GM19238 (cell line): ENCODE results near the gene TMEM95.

Experiments used
- DNase-seq: peaks from one replicate; pipeline ENCODE4 v3.0.0; 2011; ENCODE audit warnings: low spot score; ENCODE audit not compliant: insufficient read length

Gene TMEM95, protein sequence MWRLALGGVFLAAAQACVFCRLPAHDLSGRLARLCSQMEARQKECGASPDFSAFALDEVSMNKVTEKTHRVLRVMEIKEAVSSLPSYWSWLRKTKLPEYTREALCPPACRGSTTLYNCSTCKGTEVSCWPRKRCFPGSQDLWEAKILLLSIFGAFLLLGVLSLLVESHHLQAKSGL

GRCh38 chr17:7355053-7355452, at the start of gene TMEM95:
Gene TMEM95 (plus strand): TSS chr17:7355156. CDS start chr17:7355205, 49 bp downstream.
- no peak for DNase-seq

- DNase-seq: peak; percentile 97
Observed at GRCh38 chr17:7306911-7307685, 47.9 kb upstream of the TMEM95 start, which contains the start of gene EIF5A. Gene EIF5A (plus strand): TSS chr17:7307628. CDS start chr17:7309636, 2,008 bp downstream.

GRCh38 chr17:7307686-7308624, 47.0 kb upstream of the TMEM95 start:
- DNase-seq: no peak

DNA sequence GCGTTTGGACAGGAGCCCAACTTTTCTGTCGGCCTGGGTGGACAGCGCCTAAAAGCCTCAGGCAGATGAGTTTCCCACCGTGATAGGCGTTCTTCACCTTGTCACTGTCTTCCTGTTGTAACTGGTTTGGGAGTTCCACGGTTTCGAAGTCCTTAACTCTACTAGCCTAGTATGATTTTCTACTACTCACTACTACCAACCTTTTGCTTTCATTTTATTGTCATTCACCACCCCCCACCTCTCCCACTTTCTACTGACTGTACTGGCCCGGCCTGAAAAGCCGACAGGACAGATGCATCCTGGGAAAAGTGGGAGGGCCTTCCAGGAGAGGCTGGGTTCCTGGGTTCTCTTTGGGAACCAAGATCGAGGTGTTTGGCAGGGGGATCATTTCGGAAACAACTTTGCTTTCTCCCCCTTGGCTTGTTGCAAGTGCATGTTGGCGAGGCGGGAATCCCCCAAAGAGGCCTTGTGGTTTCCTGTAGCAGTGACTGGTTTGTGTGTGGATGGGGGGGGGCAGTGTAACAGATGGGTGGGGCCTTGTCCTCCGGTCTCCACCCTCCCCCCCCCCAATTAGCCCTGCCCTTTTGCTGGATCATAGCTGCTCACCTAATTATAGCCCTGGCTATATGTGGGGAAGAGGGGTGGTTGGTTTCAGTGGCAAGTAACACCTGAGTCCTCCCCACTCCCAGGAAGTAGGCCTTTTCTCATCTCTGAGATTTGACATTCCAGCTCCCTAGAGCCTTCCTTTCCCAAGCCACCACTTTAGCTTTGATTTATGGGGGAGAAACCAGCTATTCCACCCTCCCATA, 46.1 kb upstream of the TMEM95 start:
- peak; percentile 76 for DNase-seq

DNA sequence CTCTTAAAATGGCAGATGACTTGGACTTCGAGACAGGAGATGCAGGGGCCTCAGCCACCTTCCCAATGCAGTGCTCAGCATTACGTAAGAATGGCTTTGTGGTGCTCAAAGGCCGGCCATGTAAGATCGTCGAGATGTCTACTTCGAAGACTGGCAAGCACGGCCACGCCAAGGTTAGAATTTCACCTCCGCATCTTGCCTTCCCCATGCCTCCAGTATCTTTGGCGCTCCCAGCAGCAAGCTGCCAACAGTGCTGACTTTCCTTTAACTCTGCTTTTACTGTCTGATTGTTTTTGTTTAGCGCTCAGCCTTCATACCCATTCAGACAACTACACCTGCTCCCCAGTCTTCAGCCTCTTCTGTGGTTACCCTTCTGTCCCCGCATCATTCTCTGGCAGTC, 45.3 kb upstream of the TMEM95 start:
- no peak for DNase-seq

- no peak for DNase-seq
Observed at GRCh38 chr17:7311110-7311705, 43.7 kb upstream of the TMEM95 start.

- no peak for DNase-seq
Observed at GRCh38 chr17:7312432-7313087, 42.4 kb upstream of the TMEM95 start.

GRCh38 chr17:7313088-7313889, 41.7 kb upstream of the TMEM95 start:
- DNase-seq: no peak

GRCh38 chr17:7313890-7314718, 40.9 kb upstream of the TMEM95 start:
- no peak for DNase-seq

- DNase-seq: peak; percentile 99
Observed at GRCh38 chr17:7314719-7315569, 40.0 kb upstream of the TMEM95 start, which contains the start of gene GPS2. Gene GPS2 (minus strand): TSS chr17:7315360. CDS start chr17:7315052, 308 bp downstream.

DNA sequence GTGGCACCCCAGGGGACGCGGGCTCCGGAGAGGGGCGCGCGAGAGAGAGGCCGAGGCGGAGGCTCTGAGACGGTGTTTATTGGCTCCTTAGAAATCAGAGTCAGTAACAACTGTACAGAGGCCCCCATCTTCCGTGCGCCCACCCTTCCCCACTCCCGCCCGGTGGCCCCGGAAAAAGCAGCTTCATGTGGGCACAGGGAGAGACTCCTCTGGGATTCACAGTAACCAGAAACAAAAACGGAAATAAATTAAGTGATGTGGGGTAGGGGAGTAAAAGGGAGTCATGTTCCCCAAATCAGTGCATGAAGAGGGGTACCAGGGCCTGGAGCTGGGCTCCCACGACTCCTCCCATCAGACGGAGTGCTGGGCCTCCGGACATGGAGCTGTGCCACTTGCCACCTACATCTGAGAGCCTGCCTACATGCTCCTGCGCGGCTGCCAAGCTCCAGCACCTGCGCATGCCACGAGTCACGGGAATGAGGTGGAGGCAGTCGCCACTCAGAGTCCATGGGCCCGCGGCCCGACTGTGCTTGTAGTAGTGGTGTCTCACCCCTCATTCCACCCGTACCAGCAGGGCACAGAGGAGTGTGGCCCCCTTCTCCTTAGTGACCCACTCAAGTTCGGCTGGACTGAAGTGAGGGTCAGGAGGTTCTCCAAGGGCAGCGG, 39.3 kb upstream of the TMEM95 start:
- DNase-seq: no peak

GRCh38 chr17:7317161-7317803, 37.7 kb upstream of the TMEM95 start:
- no peak for DNase-seq

DNA sequence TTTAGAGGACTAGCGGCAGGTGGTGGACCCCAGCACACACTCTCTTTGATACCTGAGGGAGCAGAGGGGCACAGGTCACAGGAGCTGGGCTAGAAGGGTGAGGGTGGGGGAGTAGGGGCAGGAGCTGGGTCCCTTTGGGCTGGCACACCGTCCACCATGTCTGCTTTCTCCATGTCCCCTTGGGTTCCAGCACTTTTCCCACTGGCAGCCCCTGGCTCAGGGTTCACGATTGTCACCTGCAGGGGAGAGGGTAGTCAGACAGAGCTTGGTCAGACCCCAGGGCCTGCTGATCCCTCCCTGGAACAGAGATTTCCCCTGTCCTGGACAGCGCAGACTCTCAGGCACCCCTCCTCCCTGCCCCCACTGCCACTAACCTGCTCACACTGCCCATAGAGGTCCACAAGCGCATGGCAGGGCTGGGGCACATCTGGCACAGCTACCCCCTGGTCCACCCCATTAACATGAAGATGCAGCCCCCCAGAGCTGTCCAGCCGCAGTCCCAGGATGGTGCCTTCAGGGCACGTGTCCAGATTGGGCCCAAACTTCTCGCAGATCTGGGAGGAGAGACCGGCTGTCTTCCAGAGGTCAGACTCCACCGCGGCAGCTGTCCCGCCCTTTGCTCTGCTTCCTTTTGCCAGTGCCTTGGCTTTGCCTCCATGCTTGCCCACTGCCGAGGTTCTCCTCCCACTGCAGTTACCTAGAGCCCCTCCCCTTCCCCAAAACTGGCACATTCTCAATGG, 36.7 kb upstream of the TMEM95 start:
- no peak for DNase-seq

- DNase-seq: no peak
Observed at GRCh38 chr17:7321466-7321865, 33.5 kb upstream of the TMEM95 start.

- no peak for DNase-seq
Observed at GRCh38 chr17:7322520-7323194, 32.3 kb upstream of the TMEM95 start.
